ENCODE measurements around the gene OVCH1. TPM values are rescaled to one million over a fixed set of nuclear protein-coding genes. Genes with fewer than 3 reads are reported as not detected.

Gene OVCH1, protein sequence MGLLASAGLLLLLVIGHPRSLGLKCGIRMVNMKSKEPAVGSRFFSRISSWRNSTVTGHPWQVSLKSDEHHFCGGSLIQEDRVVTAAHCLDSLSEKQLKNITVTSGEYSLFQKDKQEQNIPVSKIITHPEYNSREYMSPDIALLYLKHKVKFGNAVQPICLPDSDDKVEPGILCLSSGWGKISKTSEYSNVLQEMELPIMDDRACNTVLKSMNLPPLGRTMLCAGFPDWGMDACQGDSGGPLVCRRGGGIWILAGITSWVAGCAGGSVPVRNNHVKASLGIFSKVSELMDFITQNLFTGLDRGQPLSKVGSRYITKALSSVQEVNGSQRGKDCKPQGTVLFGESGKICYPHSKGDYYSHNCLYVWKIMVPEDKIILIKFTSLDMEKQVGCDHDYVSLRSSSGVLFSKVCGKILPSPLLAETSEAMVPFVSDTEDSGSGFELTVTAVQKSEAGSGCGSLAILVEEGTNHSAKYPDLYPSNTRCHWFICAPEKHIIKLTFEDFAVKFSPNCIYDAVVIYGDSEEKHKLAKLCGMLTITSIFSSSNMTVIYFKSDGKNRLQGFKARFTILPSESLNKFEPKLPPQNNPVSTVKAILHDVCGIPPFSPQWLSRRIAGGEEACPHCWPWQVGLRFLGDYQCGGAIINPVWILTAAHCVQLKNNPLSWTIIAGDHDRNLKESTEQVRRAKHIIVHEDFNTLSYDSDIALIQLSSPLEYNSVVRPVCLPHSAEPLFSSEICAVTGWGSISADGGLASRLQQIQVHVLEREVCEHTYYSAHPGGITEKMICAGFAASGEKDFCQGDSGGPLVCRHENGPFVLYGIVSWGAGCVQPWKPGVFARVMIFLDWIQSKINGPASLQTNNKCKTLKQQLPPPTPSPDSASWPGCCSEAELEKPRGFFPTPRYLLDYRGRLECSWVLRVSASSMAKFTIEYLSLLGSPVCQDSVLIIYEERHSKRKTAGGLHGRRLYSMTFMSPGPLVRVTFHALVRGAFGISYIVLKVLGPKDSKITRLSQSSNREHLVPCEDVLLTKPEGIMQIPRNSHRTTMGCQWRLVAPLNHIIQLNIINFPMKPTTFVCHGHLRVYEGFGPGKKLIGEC
- polyA plus RNA-seq (2013, experiment 1 of 2): not detected
- not detected for polyA plus RNA-seq (2013, experiment 2 of 2)

DNA sequence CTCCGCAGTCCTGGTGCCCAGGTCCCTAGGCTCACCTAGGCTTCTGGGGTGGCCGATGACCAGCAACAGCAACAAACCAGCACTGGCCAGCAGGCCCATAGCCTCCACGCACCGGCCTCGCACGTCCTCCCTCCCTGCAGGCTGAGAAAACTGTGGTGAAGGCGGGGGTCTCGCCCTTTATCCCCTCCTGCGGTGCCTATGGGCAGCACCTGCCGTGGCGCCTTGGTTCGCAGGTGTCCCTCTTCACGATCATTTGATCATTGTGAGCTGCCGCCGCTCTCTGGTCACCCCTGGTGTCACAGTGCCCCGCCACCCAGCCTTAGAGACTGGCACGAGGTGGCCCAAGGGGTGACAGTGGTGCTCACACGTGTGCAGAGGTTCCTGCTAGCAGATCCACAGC is at the start of gene OVCH1:
Gene OVCH1, minus strand, starts transcription at position 99 of the 400 bp plus-strand sequence. Its CDS starts 0 bp downstream, at position 99.
- 94 to 96% methylated on average over 18 of the region's 18 CpGs for WGBS, 2 experiments (ENCODE audit: insufficient coverage in 2 of 2)
- no peaks in the 10 kb centered on the region for H3K36me3 ChIP-seq (ENCODE audit: control insufficient read depth, insufficient read depth, low read length)
- no peaks in the 10 kb centered on the region for H3K9me3 ChIP-seq (ENCODE audit: control insufficient read depth, low read length)
- H3K4me3 ChIP-seq (ENCODE audit: extremely low read depth, insufficient read depth, low read length, poor library complexity, severe bottlenecking): no peak within 1 kb of the TSS
- no peak within 1 kb of the TSS for H3K27ac ChIP-seq (ENCODE audit: low read depth, low read length, severe bottlenecking)
- no peaks in the 10 kb centered on the region for H3K4me1 ChIP-seq (ENCODE audit: control insufficient read depth, insufficient read depth, low read length, poor library complexity, severe bottlenecking)

DNA sequence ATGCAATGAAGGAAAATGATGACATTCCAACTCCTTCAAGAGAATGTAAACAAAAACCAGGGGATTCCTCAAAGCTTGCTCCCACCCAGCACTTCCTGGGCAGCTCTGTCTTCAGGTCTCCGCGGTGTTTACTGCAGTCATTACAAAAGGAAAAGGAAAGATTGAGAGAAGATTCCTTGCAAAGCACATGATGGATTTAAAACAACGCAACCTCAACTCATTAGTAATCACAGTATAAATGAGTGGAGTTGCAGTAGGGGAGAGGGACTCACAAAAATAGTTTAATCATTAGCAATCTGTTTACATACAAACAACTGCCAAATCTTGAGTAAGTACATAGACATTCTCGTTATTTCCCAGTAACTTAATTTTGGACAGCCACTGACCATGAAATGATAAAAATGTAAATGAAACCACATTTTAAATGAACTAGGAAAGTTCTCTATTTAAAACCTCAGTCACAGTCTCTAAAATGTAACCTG is 49.7 kb upstream of the OVCH1 start:
- no peaks in the 10 kb centered on the region for H3K9me3 ChIP-seq (ENCODE audit: control insufficient read depth, low read length)
- no peak overlapping the region for H3K27ac ChIP-seq (ENCODE audit: low read depth, low read length, severe bottlenecking)
- no peaks in the 10 kb centered on the region for H3K36me3 ChIP-seq (ENCODE audit: control insufficient read depth, insufficient read depth, low read length)
- no CpG with 5 or more reads among the region's 4 CpGs for WGBS, 2 experiments (ENCODE audit: insufficient coverage in 2 of 2)
- no peaks in the 10 kb centered on the region for H3K4me1 ChIP-seq (ENCODE audit: control insufficient read depth, insufficient read depth, low read length, poor library complexity, severe bottlenecking)
- H3K4me3 ChIP-seq (ENCODE audit: extremely low read depth, insufficient read depth, low read length, poor library complexity, severe bottlenecking): no peak overlapping the region

DNA sequence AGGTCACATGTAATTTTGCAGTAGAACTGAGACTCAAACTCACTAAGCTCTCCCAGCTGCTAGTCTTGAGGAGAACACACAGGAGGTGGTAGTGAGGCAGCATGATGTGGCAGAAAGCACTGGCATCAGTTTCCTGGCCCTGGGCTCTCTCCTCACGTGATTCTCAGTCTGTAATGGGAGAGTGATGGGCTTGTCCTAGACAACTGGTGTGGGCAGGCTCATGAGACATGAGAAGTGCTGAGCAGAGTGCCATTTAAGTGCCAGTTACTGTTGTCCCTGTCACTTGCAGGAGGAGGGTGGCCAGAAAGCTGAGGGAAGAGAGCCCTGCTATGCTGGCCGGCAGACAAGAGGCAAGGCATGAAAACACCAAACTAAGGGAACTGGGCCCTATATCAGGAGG is 48.5 kb upstream of the OVCH1 start:
- H3K9me3 ChIP-seq (ENCODE audit: control insufficient read depth, low read length): no peaks in the 10 kb centered on the region
- 94 to 100% methylated on average over 2 of the region's 2 CpGs for WGBS, 2 experiments (ENCODE audit: insufficient coverage in 2 of 2)
- H3K4me1 ChIP-seq (ENCODE audit: control insufficient read depth, insufficient read depth, low read length, poor library complexity, severe bottlenecking): no peaks in the 10 kb centered on the region
- no peak overlapping the region for H3K27ac ChIP-seq (ENCODE audit: low read depth, low read length, severe bottlenecking)
- no peaks in the 10 kb centered on the region for H3K36me3 ChIP-seq (ENCODE audit: control insufficient read depth, insufficient read depth, low read length)
- H3K4me3 ChIP-seq (ENCODE audit: extremely low read depth, insufficient read depth, low read length, poor library complexity, severe bottlenecking): no peak overlapping the region

DNA sequence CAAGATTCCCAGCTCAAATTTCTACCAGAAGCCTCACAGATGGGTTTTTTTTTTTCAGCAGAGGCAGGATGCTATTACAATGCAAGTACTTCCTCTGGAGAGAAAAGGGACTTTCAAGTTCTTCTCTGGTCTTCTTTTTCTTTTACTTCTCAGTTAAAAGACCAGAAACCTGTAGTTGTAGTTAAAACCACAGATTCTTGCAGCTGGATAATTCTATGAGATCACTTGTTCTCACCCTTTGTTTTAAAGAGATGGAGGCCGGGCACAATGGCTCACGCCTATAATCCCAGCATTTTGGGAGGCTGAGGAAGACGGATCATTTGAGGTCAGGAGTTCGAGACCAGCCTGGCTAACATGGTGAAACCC is 47.6 kb upstream of the OVCH1 start:
- Histone ChIP-seq H3K27ac (ENCODE audit: low read depth, low read length, severe bottlenecking) (no peak overlapping the region), H3K4me3 (ENCODE audit: extremely low read depth, insufficient read depth, low read length, poor library complexity, severe bottlenecking) (no peak overlapping the region), H3K9me3 (ENCODE audit: control insufficient read depth, low read length) (no peaks in the 10 kb centered on the region), H3K36me3 (ENCODE audit: control insufficient read depth, insufficient read depth, low read length) (no peaks in the 10 kb centered on the region), H3K4me1 (ENCODE audit: control insufficient read depth, insufficient read depth, low read length, poor library complexity, severe bottlenecking) (no peaks in the 10 kb centered on the region)
- 96% methylated on average over 4 of the region's 4 CpGs for WGBS, 2 experiments (ENCODE audit: insufficient coverage in 2 of 2)

DNA sequence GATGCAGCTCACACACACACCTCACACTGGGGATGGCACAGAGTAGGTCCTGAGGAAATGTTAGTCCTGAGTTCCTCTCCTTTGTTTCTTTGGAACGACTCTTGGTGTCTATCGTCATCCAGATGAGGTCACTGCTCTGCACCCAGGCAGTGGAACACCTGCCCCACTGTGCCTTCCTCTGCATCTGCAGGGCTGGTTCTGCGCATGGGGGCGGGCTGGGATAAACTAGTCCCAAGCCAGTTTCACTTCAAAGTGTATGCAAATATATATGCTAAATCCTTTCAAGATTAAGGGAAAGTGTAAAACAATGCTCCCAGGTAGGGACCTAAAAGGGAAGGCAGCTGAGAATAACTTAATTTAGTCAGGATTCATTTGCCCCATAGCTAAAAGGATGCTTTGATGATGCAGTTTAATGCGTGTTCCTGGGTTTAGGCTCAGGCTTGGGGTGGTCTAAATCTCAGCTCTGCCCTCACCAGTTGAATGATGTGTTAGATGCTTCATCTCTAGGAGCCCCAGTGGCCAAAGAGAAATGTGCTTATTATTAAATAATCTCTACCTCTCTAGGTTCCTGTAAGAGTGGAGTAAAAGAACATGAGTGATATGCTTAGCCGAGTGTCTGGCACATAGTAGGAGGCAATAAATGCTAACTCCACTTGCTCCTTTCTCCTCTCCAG is 47.1 kb upstream of the OVCH1 start:
- Histone ChIP-seq H3K9me3 (ENCODE audit: control insufficient read depth, low read length) (no peaks in the 10 kb centered on the region), H3K4me1 (ENCODE audit: control insufficient read depth, insufficient read depth, low read length, poor library complexity, severe bottlenecking) (no peaks in the 10 kb centered on the region), H3K36me3 (ENCODE audit: control insufficient read depth, insufficient read depth, low read length) (no peaks in the 10 kb centered on the region), H3K27ac (ENCODE audit: low read depth, low read length, severe bottlenecking) (no peak overlapping the region), H3K4me3 (ENCODE audit: extremely low read depth, insufficient read depth, low read length, poor library complexity, severe bottlenecking) (no peak overlapping the region)
- WGBS, 2 experiments (ENCODE audit: insufficient coverage in 2 of 2): 85 to 88% methylated on average over 3 to 4 of the region's 6 CpGs

DNA sequence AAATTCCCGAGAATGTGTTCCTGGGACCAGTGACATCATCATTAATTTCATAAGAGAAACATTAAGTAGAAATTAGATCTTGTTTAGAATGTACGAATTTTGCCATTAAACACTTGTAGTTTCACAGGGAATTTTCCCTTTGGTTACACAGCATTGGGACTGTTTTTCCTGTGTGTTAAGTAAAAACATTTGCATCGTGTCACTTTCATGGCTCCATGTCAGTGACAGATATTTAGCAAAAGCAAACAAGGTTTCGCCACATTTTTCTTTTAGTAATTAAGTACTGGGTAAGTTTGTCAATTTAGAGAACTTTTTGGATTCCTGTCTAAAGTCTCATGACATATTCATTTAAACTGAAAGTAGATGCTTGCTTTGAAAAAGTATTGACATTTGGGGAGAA is 45.5 kb upstream of the OVCH1 start:
- H3K4me3 ChIP-seq (ENCODE audit: extremely low read depth, insufficient read depth, low read length, poor library complexity, severe bottlenecking): no peak overlapping the region
- H3K27ac ChIP-seq (ENCODE audit: low read depth, low read length, severe bottlenecking): no peak overlapping the region
- no peaks in the 10 kb centered on the region for H3K4me1 ChIP-seq (ENCODE audit: control insufficient read depth, insufficient read depth, low read length, poor library complexity, severe bottlenecking)
- H3K36me3 ChIP-seq (ENCODE audit: control insufficient read depth, insufficient read depth, low read length): no peaks in the 10 kb centered on the region
- H3K9me3 ChIP-seq (ENCODE audit: control insufficient read depth, low read length): no peaks in the 10 kb centered on the region
- 78% methylated on average over 3 of the region's 4 CpGs; no CpG with 5 or more reads in 1 of the 2 experiments for WGBS, 2 experiments (ENCODE audit: insufficient coverage in 2 of 2)

DNA sequence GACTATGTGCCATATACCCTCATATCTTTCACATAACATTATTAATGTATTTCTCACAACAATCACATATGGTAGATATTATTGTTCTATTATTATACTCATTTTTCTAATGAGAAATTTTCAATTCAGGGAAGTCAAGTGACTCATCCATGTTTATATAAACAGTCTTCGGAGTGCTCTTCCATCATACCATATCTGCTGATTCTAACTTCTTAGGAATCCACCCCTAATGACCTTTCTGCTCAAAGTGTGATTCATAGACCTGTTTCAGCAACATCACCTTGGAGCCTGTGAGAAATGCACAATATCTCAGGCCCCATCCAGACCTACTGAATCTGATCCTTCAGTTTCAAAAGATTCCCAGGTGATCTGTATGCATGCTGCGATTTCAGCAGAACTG is 39.8 kb upstream of the OVCH1 start:
- Histone ChIP-seq H3K27ac (ENCODE audit: low read depth, low read length, severe bottlenecking) (no peak overlapping the region), H3K9me3 (ENCODE audit: control insufficient read depth, low read length) (no peaks in the 10 kb centered on the region), H3K4me1 (ENCODE audit: control insufficient read depth, insufficient read depth, low read length, poor library complexity, severe bottlenecking) (no peaks in the 10 kb centered on the region), H3K36me3 (ENCODE audit: control insufficient read depth, insufficient read depth, low read length) (no peaks in the 10 kb centered on the region), H3K4me3 (ENCODE audit: extremely low read depth, insufficient read depth, low read length, poor library complexity, severe bottlenecking) (no peak overlapping the region)
- WGBS, 2 experiments (ENCODE audit: insufficient coverage in 2 of 2): 85% methylated on average over 2 of the region's 2 CpGs; no CpG with 5 or more reads in 1 of the 2 experiments

DNA sequence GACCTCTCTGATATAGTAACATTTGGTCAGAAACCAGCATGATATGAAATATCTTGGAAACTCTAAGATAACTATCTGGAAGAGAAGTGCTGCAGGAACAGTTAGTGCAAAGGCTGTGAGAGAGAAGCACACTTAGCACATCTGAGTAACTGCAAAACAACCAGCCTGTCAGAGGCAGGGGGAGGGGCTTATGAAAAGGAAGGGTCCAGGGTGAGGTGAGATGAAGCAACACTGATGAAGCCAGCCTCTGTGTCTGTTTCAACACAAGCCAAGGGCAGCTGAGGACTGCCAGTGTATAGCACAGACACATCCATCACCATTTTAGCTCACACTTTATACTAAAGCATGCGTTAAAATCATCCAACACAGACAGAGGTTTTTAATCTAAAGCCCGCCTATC is 37.4 kb upstream of the OVCH1 start:
- 100% methylated on average over 1 of the region's 2 CpGs; no CpG with 5 or more reads in 1 of the 2 experiments for WGBS, 2 experiments (ENCODE audit: insufficient coverage in 2 of 2)
- no peaks in the 10 kb centered on the region for H3K36me3 ChIP-seq (ENCODE audit: control insufficient read depth, insufficient read depth, low read length)
- no peaks in the 10 kb centered on the region for H3K9me3 ChIP-seq (ENCODE audit: control insufficient read depth, low read length)
- no peak overlapping the region for H3K4me3 ChIP-seq (ENCODE audit: extremely low read depth, insufficient read depth, low read length, poor library complexity, severe bottlenecking)
- no peaks in the 10 kb centered on the region for H3K4me1 ChIP-seq (ENCODE audit: control insufficient read depth, insufficient read depth, low read length, poor library complexity, severe bottlenecking)
- H3K27ac ChIP-seq (ENCODE audit: low read depth, low read length, severe bottlenecking): no peak overlapping the region

DNA sequence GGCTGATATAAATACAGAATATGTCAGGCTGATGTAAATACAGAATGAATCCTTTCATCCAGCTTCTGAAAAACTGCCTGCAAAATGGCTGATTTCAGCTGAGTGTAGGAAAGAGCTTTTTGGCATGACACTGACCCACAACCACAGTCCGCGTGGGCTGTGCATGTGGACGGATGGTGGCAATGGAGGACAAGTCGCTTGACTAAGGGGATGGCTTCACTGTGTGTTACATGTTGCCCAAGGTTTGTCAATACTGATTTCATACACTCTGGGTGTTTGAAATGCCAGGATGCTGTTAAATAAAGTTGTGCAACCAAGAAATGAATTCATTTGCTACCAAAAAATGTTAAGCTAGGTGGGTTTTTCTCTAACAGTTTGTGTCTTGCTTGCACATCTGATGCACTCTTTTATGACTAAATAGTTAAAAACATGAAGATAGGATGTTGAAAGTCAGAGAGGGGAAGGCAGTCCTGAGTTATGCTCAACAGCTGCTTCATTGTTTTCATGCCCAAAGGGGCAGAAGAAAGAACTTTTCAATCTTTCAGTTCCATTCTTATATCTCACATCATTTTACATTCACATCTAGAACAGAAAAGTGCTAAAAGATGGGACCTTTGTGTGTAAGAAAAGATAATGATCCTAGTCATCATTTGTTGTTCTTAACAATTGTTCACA is 36.5 kb upstream of the OVCH1 start:
- Histone ChIP-seq H3K27ac (ENCODE audit: low read depth, low read length, severe bottlenecking) (no peak overlapping the region), H3K36me3 (ENCODE audit: control insufficient read depth, insufficient read depth, low read length) (no peaks in the 10 kb centered on the region), H3K4me3 (ENCODE audit: extremely low read depth, insufficient read depth, low read length, poor library complexity, severe bottlenecking) (no peak overlapping the region), H3K4me1 (ENCODE audit: control insufficient read depth, insufficient read depth, low read length, poor library complexity, severe bottlenecking) (no peaks in the 10 kb centered on the region), H3K9me3 (ENCODE audit: control insufficient read depth, low read length) (no peaks in the 10 kb centered on the region)
- 70 to 72% methylated on average over 4 of the region's 4 CpGs for WGBS, 2 experiments (ENCODE audit: insufficient coverage in 2 of 2)

DNA sequence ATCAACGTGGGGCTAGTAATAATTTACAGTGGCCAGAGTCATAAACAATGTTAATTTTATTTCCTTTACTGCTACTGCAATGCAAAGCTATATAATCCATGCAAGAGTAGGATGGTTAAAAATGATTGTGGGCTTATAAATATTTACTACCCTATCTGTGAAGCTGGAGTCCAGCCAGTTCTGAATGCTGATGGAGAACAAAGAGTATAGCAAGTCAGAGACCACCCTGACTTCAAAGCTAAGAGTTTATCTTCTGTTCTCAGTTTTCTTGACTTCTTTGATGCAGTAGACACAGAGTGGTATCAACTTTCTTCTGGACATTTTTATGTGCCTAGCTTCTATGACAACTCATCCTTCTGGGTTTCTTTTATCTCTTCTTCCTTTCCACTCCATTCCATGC is 34.0 kb upstream of the OVCH1 start:
- Histone ChIP-seq H3K36me3 (ENCODE audit: control insufficient read depth, insufficient read depth, low read length) (no peaks in the 10 kb centered on the region), H3K4me1 (ENCODE audit: control insufficient read depth, insufficient read depth, low read length, poor library complexity, severe bottlenecking) (no peaks in the 10 kb centered on the region), H3K4me3 (ENCODE audit: extremely low read depth, insufficient read depth, low read length, poor library complexity, severe bottlenecking) (no peak overlapping the region), H3K9me3 (ENCODE audit: control insufficient read depth, low read length) (no peaks in the 10 kb centered on the region), H3K27ac (ENCODE audit: low read depth, low read length, severe bottlenecking) (no peak overlapping the region)
- no CpG with 5 or more reads among the region's 1 CpG for WGBS, 2 experiments (ENCODE audit: insufficient coverage in 2 of 2)
